WI38 (cell line): ENCODE results near the gene TMEM60.

Experiments
- H3K4me3 ChIP-seq: 2 replicates; pipeline ENCODE4 v1.5.1; 2011; ENCODE audit warnings: low read depth, mild to moderate bottlenecking, control low read depth, low read length
- CTCF ChIP-seq: IDR thresholded peaks from 2 replicates; pipeline ENCODE4 v1.5.1; 2012; ENCODE audit warnings: low read depth, mild to moderate bottlenecking, control low read depth, low read length

TMEM60 gene

GRCh38 chr7:77811516-77812289 is 13.5 kb upstream of the TMEM60 start:
- no peak for TF ChIP-seq CTCF
- H3K4me3 ChIP-seq: no peak overlapping the region

GRCh38 chr7:77808517-77808916 is 10.3 kb upstream of the TMEM60 start:
- H3K4me3 ChIP-seq: no peak overlapping the region
- TF ChIP-seq CTCF: no peak

- no peak overlapping the region for H3K4me3 ChIP-seq
- TF ChIP-seq CTCF: no peak
Observed at GRCh38 chr7:77806425-77806824, 8.2 kb upstream of the TMEM60 start.

- no peak overlapping the region for H3K4me3 ChIP-seq
- no peak for TF ChIP-seq CTCF
Observed at GRCh38 chr7:77802557-77803405, 4.5 kb upstream of the TMEM60 start.

GRCh38 chr7:77800730-77801129 is 2.5 kb upstream of the TMEM60 start:
- TF ChIP-seq CTCF: no peak
- H3K4me3 ChIP-seq: no peak overlapping the region

- peak overlapping the region; percentile 96 for H3K4me3 ChIP-seq
Observed at GRCh38 chr7:77800158-77800557, 1.9 kb upstream of the TMEM60 start.

More at GRCh38 chr7:77800158-77800557, 1.9 kb upstream of the TMEM60 start:
- TF ChIP-seq CTCF: no peak
